Measurements from ENCODE around the gene CHODL.

Gene CHODL

GRCh38 chr21:18274370-18274769, 29.7 kb downstream of the CHODL start:
- TF ChIP-seq CTCF (IDR thresholded peaks at IDR 0.05; ENCODE audit: insufficient read depth, missing control alignments), result no peak
- DNase-seq (ENCODE audit: insufficient read length, low spot score), result no peak
- no peak for FAIRE-seq

GRCh38 chr21:18275781-18276180, 31.1 kb downstream of the CHODL start:
- FAIRE-seq, result no peak
- no peak for DNase-seq (ENCODE audit: insufficient read length, low spot score)
- TF ChIP-seq CTCF (IDR thresholded peaks at IDR 0.05; ENCODE audit: insufficient read depth, missing control alignments), result no peak

- DNase-seq (ENCODE audit: insufficient read length, low spot score) (no peak), FAIRE-seq (no peak)
- no peak for TF ChIP-seq CTCF (IDR thresholded peaks at IDR 0.05; ENCODE audit: insufficient read depth, missing control alignments)
Observed at GRCh38 chr21:18285379-18285778, 40.7 kb downstream of the CHODL start.

- no peak for FAIRE-seq
- DNase-seq (ENCODE audit: insufficient read length, low spot score), result no peak
- TF ChIP-seq CTCF (IDR thresholded peaks at IDR 0.05; ENCODE audit: insufficient read depth, missing control alignments), result no peak
Observed at GRCh38 chr21:18289876-18290275, 45.2 kb downstream of the CHODL start.

- no peak for FAIRE-seq
- TF ChIP-seq CTCF (IDR thresholded peaks at IDR 0.05; ENCODE audit: insufficient read depth, missing control alignments), result no peak
Observed at GRCh38 chr21:18294100-18294499, 49.5 kb downstream of the CHODL start.

GRCh38 chr21:18298228-18298627, 53.6 kb downstream of the CHODL start:
- TF ChIP-seq CTCF (IDR thresholded peaks at IDR 0.05; ENCODE audit: insufficient read depth, missing control alignments), result no peak
- DNase-seq (ENCODE audit: insufficient read length, low spot score), result no peak
- FAIRE-seq, result peak; percentile 83

More at GRCh38 chr21:18294100-18294499, 49.5 kb downstream of the CHODL start:
- DNase-seq (ENCODE audit: insufficient read length, low spot score), result no peak

Measured in D721Med (cell line).